Measurements from ENCODE around the gene AGBL3.

The AGBL3 gene

DNA sequence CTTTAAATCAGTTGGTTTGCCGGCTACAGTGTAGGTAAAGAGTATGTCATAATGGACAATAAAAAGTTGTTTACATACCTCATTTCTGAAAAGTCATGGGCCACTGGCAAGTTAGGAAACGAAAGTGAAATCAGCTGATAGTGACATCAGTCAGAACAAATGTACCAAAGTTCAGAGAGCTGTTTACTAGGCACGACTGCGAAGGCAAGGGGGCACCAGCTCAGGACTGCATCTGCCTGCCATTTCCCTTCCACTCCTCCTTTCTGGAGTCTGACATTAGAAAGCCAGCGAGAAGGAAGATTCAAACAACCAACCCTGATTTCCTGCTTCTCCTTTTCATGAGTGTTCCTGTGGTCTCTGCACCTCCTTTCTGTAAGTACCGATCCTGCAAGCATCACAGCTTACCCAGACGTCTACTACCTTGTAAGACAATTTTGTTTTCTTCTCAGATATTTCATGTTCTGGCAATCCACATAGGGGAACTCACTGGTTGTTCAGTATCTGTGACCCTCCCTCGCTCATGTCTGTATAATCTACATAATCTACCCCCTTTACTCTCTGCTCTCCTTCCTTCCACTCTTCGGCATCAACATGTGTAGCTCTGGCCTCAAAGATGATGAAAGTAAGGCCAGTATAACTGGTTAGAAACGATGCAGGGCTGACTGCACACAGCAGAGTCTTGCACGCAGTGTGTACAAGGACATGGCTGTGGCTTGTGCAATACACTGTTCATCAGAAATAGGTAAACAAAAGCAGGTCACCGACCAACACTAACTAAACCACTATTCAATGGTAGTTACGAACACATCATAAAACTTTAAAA, 161.8 kb downstream of the AGBL3 start, which contains the start of gene TMEM140:
TSS of gene TMEM140 (plus strand) at position 174 of the 823 bp plus-strand sequence. CDS start 16,370 bp downstream, outside the sequence.
- DNase-seq (ENCODE audit: low read depth), result peak; percentile 87

- DNase-seq (ENCODE audit: low read depth), result no peak
Observed at GRCh38 chr7:135150072-135150782, 163.9 kb downstream of the AGBL3 start.

DNA sequence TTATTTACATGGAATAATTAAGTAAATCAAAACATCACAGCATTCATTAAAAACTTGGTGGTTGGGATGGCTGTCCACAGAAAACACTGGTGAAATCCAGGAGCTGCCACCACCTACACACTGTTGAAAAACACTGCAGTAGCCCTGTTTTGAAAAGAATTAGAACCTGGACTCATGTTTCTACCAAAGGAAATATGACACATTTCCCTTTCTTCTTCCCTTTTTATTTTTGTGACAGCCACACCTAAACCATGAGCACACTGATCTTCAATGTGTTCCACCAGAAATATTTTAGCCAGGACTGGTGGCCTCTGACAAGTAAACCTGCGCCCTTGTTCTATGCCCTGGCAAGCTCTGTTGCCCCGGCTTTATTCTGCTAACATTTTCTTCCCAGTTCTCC, 164.8 kb downstream of the AGBL3 start:
- no peak for DNase-seq (ENCODE audit: low read depth)

DNA sequence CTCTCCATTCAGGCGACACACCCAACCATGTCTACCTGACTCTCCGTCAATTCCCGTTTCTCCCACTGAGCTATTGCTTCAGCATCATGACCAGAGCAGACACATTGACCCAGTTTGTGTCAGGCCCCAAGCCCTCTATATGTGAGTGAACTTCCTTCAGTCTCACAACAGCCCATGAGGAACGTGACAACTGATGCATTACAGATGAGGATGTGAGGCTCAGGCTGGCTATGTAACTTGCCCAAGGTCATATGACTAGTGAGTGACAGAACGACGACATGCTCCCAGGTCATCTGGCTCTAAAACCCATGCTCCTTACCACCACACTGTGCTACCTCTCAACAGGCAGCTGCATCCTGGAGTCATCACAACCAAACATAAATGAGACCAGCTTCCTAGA, 165.2 kb downstream of the AGBL3 start:
- no peak for DNase-seq (ENCODE audit: low read depth)

DNA sequence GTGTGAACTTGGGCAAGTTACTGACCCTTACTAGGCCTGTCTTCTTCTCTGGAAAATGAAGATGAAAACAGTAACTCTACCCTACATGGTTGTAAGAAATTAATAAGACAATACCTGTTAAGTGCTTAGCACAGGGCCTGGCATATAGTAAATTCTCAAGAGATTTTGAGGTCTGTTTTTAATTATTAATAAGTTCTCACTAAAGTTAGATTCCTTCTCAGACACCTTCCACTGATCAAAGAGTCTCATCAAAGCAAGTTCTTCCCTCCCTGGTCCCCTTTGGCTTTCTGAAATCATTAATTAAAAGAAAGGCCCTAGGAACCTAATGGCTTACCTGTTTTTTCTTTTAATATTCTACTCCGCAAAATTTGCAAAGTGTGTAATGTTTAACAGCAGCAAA, 166.1 kb downstream of the AGBL3 start:
- no peak for DNase-seq (ENCODE audit: low read depth)

GRCh38 chr7:135154734-135155133, 168.4 kb downstream of the AGBL3 start:
- no peak for DNase-seq (ENCODE audit: low read depth)

DNA sequence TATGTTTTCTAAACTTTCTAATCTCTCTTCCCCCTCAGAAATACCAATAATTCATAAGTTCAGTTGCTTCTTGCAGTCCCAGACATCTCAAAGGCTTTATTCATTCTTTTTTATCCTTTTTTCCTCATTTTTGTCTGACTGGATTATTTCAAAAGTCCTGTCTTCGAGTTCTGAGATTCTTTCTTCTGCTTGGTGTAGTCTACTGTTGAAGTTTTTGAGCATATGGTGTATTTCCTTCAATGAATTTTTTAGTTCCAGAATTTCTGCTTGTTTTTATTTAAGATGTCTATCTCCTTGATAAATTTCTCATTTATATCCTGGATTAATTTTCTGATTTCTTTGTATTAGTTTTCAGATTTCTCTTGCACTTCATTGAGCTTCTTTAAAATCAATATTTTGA, 170.0 kb downstream of the AGBL3 start:
- no peak for DNase-seq (ENCODE audit: low read depth)

DNA sequence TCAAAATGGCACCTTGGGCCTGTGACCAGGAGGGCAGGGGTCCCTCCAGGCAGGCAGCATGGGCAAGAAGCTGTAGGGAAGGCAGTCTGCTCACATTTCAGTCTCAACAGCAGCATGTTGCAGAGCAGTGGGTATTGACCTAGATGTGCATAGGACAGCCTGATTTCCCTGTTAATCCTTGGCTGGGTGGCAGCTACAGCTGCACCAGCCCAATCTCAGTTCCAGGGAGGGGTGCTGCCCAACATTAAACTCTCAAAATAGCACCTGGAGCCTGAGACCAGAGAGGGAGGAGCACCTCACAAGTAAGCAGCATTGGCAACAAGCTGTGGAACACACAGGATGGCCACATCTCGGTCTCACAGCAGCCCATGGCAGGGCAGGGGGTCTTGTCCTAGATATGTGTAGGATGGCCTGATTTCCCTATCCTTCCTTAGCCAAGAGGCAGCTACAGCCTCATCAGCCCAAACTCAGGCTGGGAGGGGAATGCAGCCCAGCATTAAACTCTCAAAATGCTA, 171.9 kb downstream of the AGBL3 start:
- no peak for DNase-seq (ENCODE audit: low read depth)

GRCh38 chr7:135158874-135159273, 172.6 kb downstream of the AGBL3 start:
- DNase-seq (ENCODE audit: low read depth), result no peak

- peak; percentile 31 for DNase-seq (ENCODE audit: low read depth)
Observed at GRCh38 chr7:135159359-135160085, 173.2 kb downstream of the AGBL3 start.

GRCh38 chr7:135160098-135160857, 174.0 kb downstream of the AGBL3 start:
- peak; percentile 71 for DNase-seq (ENCODE audit: low read depth)

- DNase-seq (ENCODE audit: low read depth), result peak; percentile 37
Observed at GRCh38 chr7:135160858-135161653, 174.7 kb downstream of the AGBL3 start.

DNA sequence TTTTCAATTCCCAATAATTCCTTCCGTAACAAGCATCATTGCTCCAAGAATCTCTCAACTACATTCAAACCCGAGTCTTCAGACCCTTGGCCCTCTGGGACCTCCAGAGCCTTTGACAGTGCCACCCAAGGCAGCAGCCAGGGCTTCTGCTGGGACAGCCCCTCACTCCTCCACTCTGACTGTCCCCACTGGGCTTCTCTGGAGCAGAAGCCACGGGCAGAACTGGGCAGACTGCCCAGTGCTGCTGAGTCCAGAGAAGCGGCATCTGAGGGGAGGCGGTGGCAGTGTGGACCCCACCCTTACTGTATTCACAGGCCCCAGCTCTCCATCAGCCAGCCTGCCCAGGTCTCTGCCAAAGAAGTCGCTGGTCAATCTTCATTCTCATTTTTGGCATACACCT, 175.4 kb downstream of the AGBL3 start:
- DNase-seq (ENCODE audit: low read depth), result no peak

- no peak for DNase-seq (ENCODE audit: low read depth)
Observed at GRCh38 chr7:135162382-135163001, 176.2 kb downstream of the AGBL3 start.

- DNase-seq (ENCODE audit: low read depth), result no peak
Observed at GRCh38 chr7:135164357-135165061, 178.2 kb downstream of the AGBL3 start.

- no peak for DNase-seq (ENCODE audit: low read depth)
Observed at GRCh38 chr7:135165862-135166261, 179.6 kb downstream of the AGBL3 start.

- no peak for DNase-seq (ENCODE audit: low read depth)
Observed at GRCh38 chr7:135166338-135166990, 180.2 kb downstream of the AGBL3 start.

DNA sequence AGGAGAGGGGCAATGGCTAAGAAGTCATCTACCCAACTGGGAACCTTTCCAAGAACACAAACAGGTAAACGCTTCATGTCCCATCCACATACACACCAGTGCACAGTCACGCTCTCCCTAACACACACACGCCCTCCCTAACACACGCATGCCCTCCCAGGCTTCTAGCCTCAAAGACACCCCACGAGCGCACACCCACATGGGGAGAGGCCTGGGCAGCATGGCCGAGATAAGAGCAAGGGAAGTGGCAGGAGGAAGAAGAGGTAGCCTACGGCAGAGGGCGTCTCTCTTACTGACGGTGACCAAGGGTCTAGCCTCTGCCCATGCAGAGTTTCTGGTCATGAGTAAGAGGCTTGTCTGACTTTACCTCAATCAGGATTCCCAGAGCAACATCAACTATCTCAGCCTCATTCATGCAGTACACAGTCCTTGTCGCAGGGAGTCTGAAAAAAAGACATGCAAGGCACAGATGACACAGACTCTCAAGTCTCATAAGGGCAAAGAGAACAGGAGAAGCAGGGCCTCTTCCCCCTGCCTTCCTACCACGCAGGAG, 181.1 kb downstream of the AGBL3 start:
- no peak for DNase-seq (ENCODE audit: low read depth)

GRCh38 chr7:135168001-135168400, 181.7 kb downstream of the AGBL3 start:
- no peak for DNase-seq (ENCODE audit: low read depth)

Measured in iris pigment epithelial cell (primary cell).